NCI-H1694 treated with DMSO at 0.1 percent for 48 hours (cell line): ENCODE measurements around the gene NKD1.
"Not testable (repeated sequence)": the region's sequence is repeated elsewhere in the genome, so short reads cannot be mapped to it uniquely, and the experiment has no call there.

ENCODE experiments used
- DNase-seq: peaks from one replicate; lab custom pipeline; 2025; lab: John Stamatoyannopoulos, UW

The NKD1 gene

GRCh38 chr16:50520451-50521245 lies 27.5 kb upstream of the NKD1 start:
- DNase-seq: no peak

GRCh38 chr16:50521246-50521900 lies 26.8 kb upstream of the NKD1 start:
- DNase-seq: no peak

- no peak for DNase-seq
These were observed 25.9 kb upstream of the NKD1 start for GRCh38 chr16:50522324-50522723.

- no peak for DNase-seq
These were observed 24.5 kb upstream of the NKD1 start for GRCh38 chr16:50523710-50524109.

- no peak for DNase-seq
These were observed 22.9 kb upstream of the NKD1 start for GRCh38 chr16:50525262-50525661.

GRCh38 chr16:50525716-50526115 lies 22.5 kb upstream of the NKD1 start:
- no peak for DNase-seq

- no peak for DNase-seq
These were observed 21.9 kb upstream of the NKD1 start for GRCh38 chr16:50526249-50526648.

GRCh38 chr16:50526796-50527195 lies 21.4 kb upstream of the NKD1 start:
- DNase-seq: no peak

GRCh38 chr16:50528820-50529219 lies 19.4 kb upstream of the NKD1 start:
- no peak for DNase-seq

GRCh38 chr16:50529334-50529733 lies 18.9 kb upstream of the NKD1 start:
- DNase-seq: no peak

GRCh38 chr16:50530277-50531236 lies 17.6 kb upstream of the NKD1 start:
- no peak for DNase-seq

- no peak for DNase-seq
These were observed 16.8 kb upstream of the NKD1 start for GRCh38 chr16:50531359-50531758.

- DNase-seq: no peak
These were observed 16.3 kb upstream of the NKD1 start for GRCh38 chr16:50531901-50532300.

GRCh38 chr16:50532576-50532975 lies 15.6 kb upstream of the NKD1 start:
- no peak for DNase-seq

- no peak for DNase-seq
These were observed 14.9 kb upstream of the NKD1 start for GRCh38 chr16:50533317-50533716.

- DNase-seq: no peak
These were observed 14.1 kb upstream of the NKD1 start for GRCh38 chr16:50534091-50534490.

- no peak for DNase-seq
These were observed 13.6 kb upstream of the NKD1 start for GRCh38 chr16:50534556-50534955.

- DNase-seq: no peak
These were observed 13.2 kb upstream of the NKD1 start for GRCh38 chr16:50534958-50535357.

GRCh38 chr16:50535506-50536257 lies 12.5 kb upstream of the NKD1 start:
- no peak for DNase-seq

- not testable (repeated sequence) for DNase-seq
These were observed 11.9 kb upstream of the NKD1 start for GRCh38 chr16:50536258-50536645.

- no peak for DNase-seq
These were observed 10.5 kb upstream of the NKD1 start for GRCh38 chr16:50537533-50538290.
